GM18499 (cell line): Measurements from ENCODE around the gene APOD.
"Not testable (repeated sequence)": the region's sequence is repeated elsewhere in the genome, so short reads cannot be mapped to it uniquely, and the experiment has no call there.

ENCODE experiments used
- ATAC-seq: cut with Tn5 transposase; IDR thresholded peaks from one replicate; pipeline ENCODE4 v1.9.1; 2021; ENCODE audit warnings: moderate number of reproducible peaks; ENCODE audit not compliant: insufficient read depth, unreplicated experiment

The APOD gene

DNA sequence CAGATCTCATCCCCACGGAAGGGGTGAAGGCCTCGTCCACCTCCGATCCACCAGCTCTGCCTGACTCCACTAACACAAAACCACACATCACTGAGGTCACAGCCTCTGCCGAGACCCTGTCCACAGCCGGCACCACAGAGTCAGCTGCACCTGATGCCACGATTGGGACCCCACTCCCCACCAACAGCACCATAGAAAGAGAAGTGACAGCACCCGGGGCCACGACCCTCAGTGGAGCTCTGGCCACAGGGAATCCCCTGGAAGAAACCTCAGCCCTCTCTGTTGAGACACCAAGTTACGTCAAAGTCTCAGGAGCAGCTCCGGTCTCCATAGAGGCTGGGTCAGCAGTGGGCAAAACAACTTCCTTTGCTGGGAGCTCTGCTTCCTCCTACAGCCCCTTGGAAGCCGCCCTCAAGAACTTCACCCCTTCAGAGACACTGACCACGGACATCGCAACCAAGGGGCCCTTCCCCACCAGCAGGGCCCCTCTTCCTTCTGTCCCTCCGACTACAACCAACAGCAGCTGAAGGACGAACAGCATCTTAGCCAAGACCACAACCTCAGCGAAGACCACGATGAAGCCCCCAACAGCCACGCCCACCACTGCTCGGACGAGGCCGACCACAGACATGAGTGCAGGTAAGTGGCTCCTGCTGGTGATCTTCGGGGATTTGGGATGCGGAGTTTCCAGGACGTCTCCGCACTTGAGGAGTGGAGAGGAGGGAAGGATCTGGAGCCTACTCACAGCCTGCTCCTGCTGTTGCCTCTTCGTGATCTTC is 36.0 kb upstream of the APOD start:
- ATAC-seq = not testable (repeated sequence)

DNA sequence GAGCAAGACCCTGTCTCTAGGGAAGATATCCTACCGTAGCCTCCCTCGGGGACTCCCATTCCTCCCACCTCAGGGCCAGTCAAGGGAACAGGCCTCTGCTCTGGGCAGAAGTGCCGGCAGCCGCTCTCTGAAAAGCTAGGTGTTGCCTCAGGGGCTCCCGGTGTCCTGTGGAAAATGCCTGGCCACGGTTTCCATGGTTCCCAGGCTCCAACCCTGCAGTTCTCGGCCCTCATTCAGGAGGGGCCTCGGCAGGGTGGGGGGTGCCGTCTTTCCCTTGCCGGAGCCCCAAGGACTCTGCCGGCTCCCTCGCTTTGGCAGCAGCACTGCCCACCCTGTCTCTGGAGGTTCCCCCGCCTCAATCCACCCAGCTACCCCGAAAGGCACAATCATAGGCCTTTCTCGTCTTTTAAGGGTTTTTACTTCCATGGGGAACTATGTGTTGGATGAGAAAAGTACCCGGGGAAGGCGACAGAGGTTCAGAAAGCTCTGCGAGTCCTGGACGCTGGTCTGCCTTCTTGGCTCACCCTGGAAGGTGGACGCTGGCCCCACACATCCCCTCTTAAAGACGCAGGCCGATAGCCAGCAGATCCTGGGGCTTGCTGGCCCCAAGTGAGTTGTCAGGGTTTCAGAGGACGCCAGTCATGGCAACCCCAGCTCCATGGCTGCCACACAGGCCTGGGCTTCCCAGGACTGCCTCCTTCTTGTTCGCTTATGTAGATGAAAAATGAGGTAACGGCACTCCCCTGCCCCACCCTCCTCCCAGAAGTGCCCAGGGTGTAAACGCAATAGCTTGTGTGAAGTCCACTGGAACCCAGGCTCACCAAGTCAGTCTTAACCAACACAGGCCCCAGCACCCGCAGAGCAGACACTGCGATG is 34.3 kb upstream of the APOD start:
- not testable (repeated sequence) for ATAC-seq

DNA sequence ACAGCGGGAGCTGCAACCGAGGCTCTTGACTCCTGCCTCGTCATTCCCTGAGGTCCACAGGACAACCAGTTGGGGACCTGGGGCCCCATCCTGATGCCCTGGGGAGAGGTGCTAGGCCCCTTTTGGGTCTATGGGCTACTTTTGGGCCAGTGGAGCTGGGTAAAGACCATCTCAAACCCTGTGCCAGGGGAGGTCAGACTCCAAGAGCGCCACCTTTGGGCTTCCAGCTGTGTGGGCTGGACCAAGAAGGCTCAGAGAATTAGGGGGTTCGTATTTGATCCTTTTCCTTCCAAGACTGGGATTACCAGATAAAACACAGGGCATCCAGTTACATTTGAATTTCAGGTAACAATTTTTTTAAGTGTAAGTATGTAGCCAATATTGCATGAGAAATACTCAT is 33.4 kb upstream of the APOD start:
- ATAC-seq = not testable (repeated sequence)

- ATAC-seq = no peak
These were observed 32.9 kb upstream of the APOD start for GRCh38 chr3:195616681-195617080.

- not testable (repeated sequence) for ATAC-seq
These were observed 32.3 kb upstream of the APOD start for GRCh38 chr3:195615952-195616537.

DNA sequence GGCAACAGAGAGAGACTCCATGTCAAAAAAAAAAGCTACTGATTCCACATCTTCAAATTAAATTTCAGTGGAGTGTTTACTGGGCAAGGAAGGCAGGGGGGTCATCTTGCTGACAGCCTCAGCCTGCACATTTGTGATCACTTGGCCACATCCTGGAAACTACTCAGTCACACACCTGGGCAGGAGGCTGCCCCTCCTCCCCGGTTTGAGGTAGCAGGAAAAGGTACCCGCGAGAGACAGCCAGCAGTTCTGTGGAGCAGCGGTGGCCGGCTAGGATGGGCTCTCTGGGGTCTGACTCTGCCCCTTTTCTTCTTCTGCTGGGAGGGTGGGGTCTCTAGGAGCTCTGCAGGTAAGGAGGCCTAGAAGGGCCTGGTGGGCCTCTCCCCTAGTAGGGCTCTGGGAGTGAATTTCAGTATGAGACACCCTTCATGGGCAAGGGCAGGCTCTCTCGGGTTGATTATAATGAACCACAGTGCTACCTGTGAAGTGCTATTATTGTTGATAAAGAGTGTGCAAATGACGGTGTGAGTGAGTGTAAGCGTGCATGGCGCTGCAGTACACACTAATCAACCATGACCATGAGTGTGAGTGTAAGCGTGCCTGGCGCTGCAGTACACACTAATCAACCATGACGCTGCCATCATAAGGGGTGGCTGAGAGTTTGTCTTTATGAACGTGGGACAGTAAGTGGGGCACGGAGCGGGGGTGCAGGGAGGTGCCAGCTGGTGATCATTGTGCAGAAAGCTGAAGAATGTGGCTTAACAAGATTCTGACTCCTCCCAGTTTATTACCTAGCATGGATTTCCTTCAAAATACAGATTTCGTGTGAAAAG is 31.1 kb upstream of the APOD start:
- ATAC-seq = not testable (repeated sequence)

DNA sequence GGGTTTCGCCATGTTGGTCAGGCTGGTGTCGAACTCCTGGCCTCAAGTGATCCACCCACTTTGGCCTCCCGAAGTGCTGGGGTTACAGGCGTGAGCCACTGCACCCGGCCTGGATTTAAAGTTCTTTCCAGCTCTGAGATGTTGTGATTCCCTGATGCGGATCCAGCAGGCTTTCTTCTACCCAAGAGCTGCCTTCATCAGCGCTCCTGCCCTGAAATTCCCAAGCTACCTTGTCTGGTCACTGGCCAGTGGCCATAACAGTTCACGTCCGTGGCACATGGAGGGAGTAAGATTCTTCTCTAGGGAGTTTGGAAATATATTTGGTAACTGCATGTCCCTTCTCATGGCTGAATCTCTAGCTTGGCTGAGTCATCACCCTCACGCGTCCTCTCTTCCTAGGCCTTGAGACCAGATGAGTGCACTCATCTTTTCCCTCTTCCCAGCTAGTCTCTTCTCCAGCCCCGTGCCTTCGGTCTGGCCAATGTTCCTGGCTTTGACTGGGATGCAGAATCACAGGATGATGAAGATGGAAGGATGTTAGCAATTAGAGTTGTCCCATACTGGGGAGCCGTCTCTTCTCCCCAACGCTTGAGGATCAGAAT is 29.8 kb upstream of the APOD start:
- no peak for ATAC-seq

DNA sequence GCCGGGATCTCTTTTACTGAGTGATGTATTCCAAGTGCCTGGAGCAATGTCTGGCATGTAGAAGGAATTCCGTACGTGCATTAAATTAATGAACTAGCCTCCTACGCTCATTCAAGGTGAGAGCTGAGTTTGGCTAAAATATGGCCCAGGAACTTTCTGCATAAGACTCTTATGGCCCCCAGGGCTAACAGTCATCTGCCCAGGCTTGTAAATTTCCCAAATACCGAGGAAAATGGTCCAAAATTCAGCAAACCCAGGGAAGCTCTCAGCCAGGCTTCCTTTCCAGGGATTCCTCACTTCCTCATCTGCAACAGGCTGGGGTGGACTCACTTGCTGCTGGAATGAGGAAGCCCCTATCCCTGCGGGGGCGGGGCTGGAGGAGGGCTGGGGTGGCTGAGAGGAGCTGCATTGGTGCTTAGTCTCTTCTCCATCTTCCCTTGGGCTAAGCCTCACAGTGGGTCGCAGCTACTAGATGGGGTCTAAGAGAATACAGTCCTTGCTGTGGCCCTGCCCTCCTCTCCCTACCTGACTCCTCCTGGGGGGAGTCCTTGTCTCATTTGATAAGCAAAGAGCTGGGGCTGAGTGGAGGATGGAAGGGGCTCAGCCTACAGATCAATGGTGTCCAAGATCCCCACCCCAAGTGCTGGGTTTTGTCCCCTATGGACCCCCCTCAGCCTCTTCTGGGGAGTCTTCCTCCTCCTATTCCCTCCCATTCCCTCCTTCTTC is 28.5 kb upstream of the APOD start:
- ATAC-seq = no peak

GRCh38 chr3:195609229-195609628 is 25.5 kb upstream of the APOD start:
- ATAC-seq = no peak

GRCh38 chr3:195601785-195602184 is 18.0 kb upstream of the APOD start:
- ATAC-seq = not testable (repeated sequence)

- ATAC-seq = no peak
These were observed 17.6 kb upstream of the APOD start for GRCh38 chr3:195601382-195601781.

DNA sequence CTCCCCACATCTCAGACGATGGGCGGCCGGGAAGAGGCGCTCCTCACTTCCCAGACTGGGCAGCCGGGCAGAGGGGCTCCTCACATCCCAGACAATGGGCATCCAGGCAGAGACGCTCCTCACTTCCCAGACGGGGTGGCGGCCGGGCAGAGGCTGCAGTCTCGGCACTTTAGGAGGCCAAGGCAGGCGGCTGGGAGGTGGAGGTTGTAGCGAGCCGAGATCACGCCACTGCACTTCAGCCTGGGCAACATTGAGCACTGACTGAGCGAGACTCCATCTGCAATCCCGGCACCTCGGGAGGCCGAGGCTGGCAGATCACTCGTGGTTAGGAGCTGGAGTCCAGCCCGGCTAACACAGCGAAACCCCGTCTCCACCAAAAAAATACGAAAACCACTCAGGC is 16.2 kb upstream of the APOD start:
- not testable (repeated sequence) for ATAC-seq

- ATAC-seq = not testable (repeated sequence)
These were observed 15.8 kb upstream of the APOD start for GRCh38 chr3:195599516-195599915.

DNA sequence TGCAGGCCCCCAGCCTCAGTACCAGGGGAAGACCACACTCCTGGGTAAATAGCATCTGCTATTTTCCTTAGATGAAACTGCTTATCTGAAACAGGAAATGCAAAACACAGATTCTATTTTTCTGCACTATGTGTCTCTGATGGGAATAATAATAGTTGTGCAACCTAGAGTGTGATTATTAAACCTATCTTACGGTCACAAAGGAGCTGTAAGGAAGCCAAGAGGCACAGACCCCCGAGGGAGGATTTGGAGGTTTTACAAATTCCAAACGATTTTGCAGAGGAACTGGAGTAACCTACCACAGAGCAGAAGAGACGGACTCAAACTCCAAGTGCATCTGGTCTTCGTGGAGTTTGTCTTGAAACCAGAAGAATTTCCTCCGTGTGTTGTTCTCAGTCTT is 14.1 kb upstream of the APOD start:
- no peak for ATAC-seq

DNA sequence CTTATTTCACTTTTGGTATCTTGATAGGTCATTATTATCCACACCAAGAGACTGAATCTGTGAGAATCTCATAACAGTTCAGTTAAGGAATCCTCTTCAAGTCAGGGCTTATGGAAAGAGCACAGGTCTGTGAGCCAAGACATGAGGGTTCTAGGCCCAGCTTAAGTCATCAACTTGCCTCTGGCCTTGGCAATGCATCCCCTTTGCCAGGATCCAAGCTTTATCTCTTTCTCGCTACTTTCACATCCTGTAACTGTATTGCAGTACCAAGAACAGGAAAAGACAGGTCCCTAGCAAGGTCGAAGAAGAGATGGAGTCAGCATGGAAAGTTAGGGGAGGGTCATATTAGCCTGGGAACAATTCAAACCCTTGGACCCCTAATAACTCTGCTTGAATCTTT is 13.5 kb upstream of the APOD start:
- no peak for ATAC-seq

GRCh38 chr3:195596765-195597171 is 13.0 kb upstream of the APOD start:
- ATAC-seq = no peak

DNA sequence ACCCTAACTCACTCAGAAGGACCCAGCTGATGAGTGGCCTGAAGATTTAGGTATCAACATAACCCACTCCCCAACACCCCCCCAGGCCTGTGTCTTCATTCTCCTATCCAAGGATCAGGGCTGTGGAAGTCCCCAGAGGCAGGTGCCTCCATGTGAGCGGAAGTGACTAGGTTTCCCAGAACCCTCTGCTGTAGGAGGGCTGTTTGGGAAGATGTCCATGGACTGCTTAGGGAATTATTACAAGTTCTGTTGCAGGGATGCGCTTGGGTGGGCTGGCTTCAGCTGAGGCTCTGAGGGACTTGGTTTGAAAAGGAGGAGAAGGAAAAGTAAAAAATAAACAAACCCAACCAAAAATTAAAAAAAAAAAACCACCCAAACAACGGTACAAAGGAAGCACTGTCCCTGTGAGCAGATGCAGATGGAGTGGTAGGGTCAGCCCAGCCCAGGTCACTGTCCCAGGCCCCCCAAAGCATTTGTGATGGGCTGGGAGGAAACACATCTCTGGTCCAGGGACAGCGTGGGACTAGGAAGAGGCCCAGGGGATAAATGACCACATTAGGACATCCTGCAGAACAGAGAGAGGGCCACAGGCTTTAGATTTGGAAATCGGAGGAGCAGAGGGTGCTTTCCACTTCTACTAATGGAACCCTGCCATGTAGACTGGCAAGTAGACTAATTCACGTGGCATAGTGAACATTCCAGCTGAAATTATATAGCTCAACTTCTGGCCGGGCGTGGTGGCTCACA is 12.2 kb upstream of the APOD start:
- no peak for ATAC-seq

- ATAC-seq = no peak
These were observed 8.1 kb upstream of the APOD start for GRCh38 chr3:195591852-195592251.
